GM19193 (cell line): ENCODE measurements around the gene HELZ.

ENCODE experiments used
- POLR2A ChIP-seq: IDR thresholded peaks from 4 replicates; pipeline ENCODE4 v1.6.1; 2011; ENCODE audit not compliant: insufficient read depth, insufficient read length; ENCODE audit errors: extremely low read depth

The HELZ gene

DNA sequence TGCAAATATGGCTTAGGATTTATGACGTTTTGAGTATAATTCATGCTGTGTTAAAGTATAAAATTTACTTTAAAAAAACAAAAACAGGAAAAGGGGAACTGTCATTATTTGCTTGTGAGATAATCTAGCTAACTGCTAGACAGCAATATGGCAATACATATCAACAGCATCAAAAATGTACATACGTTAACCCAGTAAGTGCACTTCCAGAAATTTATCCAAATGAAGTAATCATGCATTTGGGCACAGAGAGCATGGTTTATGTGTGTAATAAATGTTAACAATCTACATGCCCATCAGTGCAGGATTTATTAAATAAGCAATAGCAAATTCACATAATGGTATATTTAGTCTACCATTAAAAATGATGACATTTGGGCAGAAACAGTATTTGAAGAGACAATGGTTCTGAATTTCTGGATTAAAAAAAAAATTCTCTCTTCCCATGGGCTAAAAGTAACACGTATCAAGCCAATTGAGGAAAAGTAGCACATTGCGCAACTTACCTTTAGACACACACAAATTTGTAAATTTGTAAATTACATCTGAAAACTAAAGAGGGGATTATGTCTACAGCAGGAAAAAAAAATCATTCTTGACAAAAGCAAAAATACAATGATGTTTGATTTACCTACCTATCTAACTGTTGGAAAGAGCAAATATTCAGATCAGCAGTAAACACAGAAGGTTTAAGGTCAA, 120.4 kb downstream of the HELZ start:
- TF ChIP-seq POLR2A = no peak

- TF ChIP-seq POLR2A = no peak
Observed at GRCh38 chr17:67123699-67124098, 121.3 kb downstream of the HELZ start.

- TF ChIP-seq POLR2A = no peak
Observed at GRCh38 chr17:67121316-67121891, 123.6 kb downstream of the HELZ start.

GRCh38 chr17:67119102-67119501, 125.9 kb downstream of the HELZ start:
- no peak for TF ChIP-seq POLR2A

DNA sequence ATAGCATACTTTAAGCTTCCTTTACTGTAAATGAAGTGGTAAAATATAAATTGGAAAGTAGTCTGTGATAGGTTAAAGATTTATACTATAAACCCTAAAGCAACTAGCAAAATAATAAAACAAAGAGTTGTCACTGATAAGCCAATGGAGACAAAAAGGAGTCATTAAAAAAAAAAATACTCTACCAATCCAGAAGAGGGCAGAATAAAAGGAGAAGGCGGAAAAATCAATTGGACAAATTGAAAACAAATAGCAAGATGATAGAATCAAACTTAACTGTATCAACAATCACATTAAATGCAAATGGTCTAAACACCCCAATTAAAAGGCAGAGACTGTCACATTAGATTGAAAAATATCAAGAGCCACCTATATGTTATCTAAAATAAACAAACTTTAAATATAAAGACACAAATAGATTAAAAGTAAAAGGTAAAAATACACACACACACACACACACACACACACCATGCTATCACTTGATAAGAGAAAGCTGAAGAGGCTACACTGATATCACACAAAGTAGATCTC, 128.9 kb downstream of the HELZ start:
- no peak for TF ChIP-seq POLR2A

- TF ChIP-seq POLR2A = no peak
Observed at GRCh38 chr17:67115401-67115800, 129.6 kb downstream of the HELZ start.

GRCh38 chr17:67113486-67113885, 131.5 kb downstream of the HELZ start:
- no peak for TF ChIP-seq POLR2A

DNA sequence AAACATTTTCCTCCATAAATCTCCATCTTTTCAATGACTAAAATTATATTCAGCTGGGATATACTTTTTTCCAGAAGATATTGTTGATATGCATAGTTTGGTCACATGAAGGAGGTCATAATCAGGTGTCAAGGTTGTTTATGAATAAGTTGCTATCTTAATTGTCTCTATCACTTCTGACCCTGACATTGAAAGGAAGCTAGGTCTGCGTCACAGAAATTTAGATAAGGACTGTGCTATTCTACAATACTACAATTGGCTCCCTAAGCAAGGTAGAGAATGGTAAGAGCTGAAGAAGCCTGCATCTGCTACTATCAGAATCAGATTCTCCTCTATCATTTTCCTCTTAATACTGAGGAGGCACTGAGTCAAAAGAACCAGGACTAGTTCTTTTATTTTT, 133.2 kb downstream of the HELZ start:
- no peak for TF ChIP-seq POLR2A

DNA sequence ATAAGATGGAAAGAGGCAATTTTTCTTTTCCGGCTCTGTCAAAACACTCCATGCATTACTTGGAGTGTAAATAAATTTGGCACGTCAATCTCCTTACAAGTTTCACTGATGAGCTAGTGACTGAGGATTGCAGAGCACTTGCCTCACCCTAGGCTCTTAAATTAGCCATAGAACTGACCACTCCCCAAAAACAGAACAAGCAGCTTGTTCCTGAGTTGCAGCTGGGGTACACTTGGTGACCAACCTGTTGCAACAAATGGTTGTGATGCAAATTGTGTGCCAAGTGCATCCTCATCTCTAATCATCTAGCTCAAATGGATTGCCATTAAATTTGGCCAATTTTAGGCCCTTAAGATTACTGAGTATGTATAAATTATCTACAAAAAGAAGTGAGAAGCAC, 133.7 kb downstream of the HELZ start:
- TF ChIP-seq POLR2A = no peak

GRCh38 chr17:67110619-67111018, 134.4 kb downstream of the HELZ start:
- TF ChIP-seq POLR2A = no peak

- no peak for TF ChIP-seq POLR2A
Observed at GRCh38 chr17:67109111-67109510, 135.9 kb downstream of the HELZ start.

- TF ChIP-seq POLR2A = no peak
Observed at GRCh38 chr17:67107811-67108775, 136.9 kb downstream of the HELZ start.

- no peak for TF ChIP-seq POLR2A
Observed at GRCh38 chr17:67107171-67107570, 137.8 kb downstream of the HELZ start.

GRCh38 chr17:67105213-67105612, 139.8 kb downstream of the HELZ start:
- TF ChIP-seq POLR2A = no peak

- TF ChIP-seq POLR2A = no peak
Observed at GRCh38 chr17:67098006-67098405, 147.0 kb downstream of the HELZ start.
